Hepatocyte (in vitro differentiated cells): ENCODE data around the gene EPHB3.

Experiments used
- EZH2phosphoT487 ChIP-seq: fragments of 200-600 bp; sonication (generic); IDR thresholded peaks from one replicate; pipeline ENCODE4 v1.6.1; 2018; ENCODE audit warnings: antibody characterized with exemption, mild to moderate bottlenecking, low read depth, moderate library complexity; ENCODE audit not compliant: unreplicated experiment, severe bottlenecking
- TF ChIP-seq, protein P1 (sequence below): fragments of 200-600 bp; sonication (generic); IDR thresholded peaks from 2 replicates; pipeline ENCODE4 v1.5.1; 2016; ENCODE audit warnings: antibody characterized with exemption, mild to moderate bottlenecking; ENCODE audit not compliant: poor library complexity

- no peak for TF ChIP-seq EZH2phosphoT487
- TF ChIP-seq, protein P1, sequence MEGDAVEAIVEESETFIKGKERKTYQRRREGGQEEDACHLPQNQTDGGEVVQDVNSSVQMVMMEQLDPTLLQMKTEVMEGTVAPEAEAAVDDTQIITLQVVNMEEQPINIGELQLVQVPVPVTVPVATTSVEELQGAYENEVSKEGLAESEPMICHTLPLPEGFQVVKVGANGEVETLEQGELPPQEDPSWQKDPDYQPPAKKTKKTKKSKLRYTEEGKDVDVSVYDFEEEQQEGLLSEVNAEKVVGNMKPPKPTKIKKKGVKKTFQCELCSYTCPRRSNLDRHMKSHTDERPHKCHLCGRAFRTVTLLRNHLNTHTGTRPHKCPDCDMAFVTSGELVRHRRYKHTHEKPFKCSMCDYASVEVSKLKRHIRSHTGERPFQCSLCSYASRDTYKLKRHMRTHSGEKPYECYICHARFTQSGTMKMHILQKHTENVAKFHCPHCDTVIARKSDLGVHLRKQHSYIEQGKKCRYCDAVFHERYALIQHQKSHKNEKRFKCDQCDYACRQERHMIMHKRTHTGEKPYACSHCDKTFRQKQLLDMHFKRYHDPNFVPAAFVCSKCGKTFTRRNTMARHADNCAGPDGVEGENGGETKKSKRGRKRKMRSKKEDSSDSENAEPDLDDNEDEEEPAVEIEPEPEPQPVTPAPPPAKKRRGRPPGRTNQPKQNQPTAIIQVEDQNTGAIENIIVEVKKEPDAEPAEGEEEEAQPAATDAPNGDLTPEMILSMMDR: no peak
These were observed 36.4 kb downstream of the EPHB3 start for GRCh38 chr3:184597829-184598573.
